H1 (cell line): Measurements from ENCODE around the gene TRPV4. TPM values are rescaled to one million over a fixed set of nuclear protein-coding genes. Genes with fewer than 3 reads are reported as not detected.

ENCODE experiments used
- CTCF ChIA-PET: fragments of 300-600 bp; sonication (Branson Sonifier 250); formaldehyde crosslinking; loops from one replicate; lab custom pipeline; 2021; ENCODE audit not compliant: partially characterized antibody; lab: Charles Lee
- POLR2A ChIA-PET: fragments of 300-600 bp; sonication (Branson Sonifier 250); formaldehyde crosslinking; loops from one replicate; lab custom pipeline; 2021; ENCODE audit warnings: inconsistent platforms; ENCODE audit not compliant: partially characterized antibody; lab: Charles Lee
- DNase-seq, 2 experiments: peaks; one replicate each; pipeline versions ENCODE4 v3.0.0 to v3.0.0-alpha.2; 2010 to 2022; ENCODE audit warnings: low spot score in 2 of 2, low read depth in 1 of 2, mixed read lengths in 1 of 2
- FAIRE-seq: peaks from 2 replicates; lab custom pipeline; 2011; peaks lifted over from hg19 to GRCh38; lab: Jason Lieb, UNC
- H2AFZ ChIP-seq: 2 replicates; pipeline ENCODE4 v1.8.1; 2012; ENCODE audit warnings: low read length, inconsistent platforms
- H2AK5ac ChIP-seq: 2 replicates; pipeline ENCODE4 v1.6.1; 2013; ENCODE audit warnings: low read depth, low read length
- H2BK120ac ChIP-seq: replicated peaks from 2 replicates; pipeline ENCODE3; 2013; ENCODE audit warnings: low read depth, low read length, inconsistent platforms
- H2BK12ac ChIP-seq: 2 replicates; pipeline ENCODE4 v1.6.1; 2013; ENCODE audit warnings: low read depth, low read length
- H2BK15ac ChIP-seq: 2 replicates; pipeline ENCODE4 v1.6.1; 2013; ENCODE audit warnings: low read length
- H2BK20ac ChIP-seq: 2 replicates; pipeline ENCODE4 v1.6.1; 2013; ENCODE audit warnings: low read length
- H2BK5ac ChIP-seq: 2 replicates; pipeline ENCODE4 v1.6.1; 2013; ENCODE audit warnings: low read depth, low read length
- H3K14ac ChIP-seq: 2 replicates; pipeline ENCODE4 v1.6.1; 2013; ENCODE audit warnings: inconsistent platforms; ENCODE audit not compliant: insufficient read length
- H3K18ac ChIP-seq: 2 replicates; pipeline ENCODE4 v1.6.1; 2013; ENCODE audit warnings: low read length; ENCODE audit errors: extremely low read depth
- H3K23ac ChIP-seq: 2 replicates; pipeline ENCODE4 v1.6.1; 2013; ENCODE audit warnings: inconsistent platforms; ENCODE audit not compliant: insufficient read length
- H3K23me2 ChIP-seq: 2 replicates; pipeline ENCODE4 v1.6.1; 2013; ENCODE audit warnings: low read depth, low read length
- H3K27ac ChIP-seq: 2 replicates; pipeline ENCODE4 v1.6.1; 2011; ENCODE audit warnings: low read depth, low read length, inconsistent platforms
- H3K27me3 ChIP-seq, 4 experiments: replicated peaks in 1 of 4; 1 replicate in 1 of 4; 2 replicates in 3 of 4; pipeline versions ENCODE4 v1.6.1 to v1.8.1; 2011 to 2013; ENCODE audit warnings: low read length in 3 of 4, mild to moderate bottlenecking in 3 of 4, inconsistent platforms in 2 of 4, mixed read lengths in 2 of 4, moderate library complexity in 1 of 4; ENCODE audit not compliant: control insufficient read depth in 3 of 4, insufficient read depth in 3 of 4; ENCODE audit errors: extremely low read depth in 1 of 4
- H3K36me3 ChIP-seq, 4 experiments: 2 replicates each; pipeline versions ENCODE4 v1.6.1 to v1.8.1; 2011 to 2013; ENCODE audit warnings: mild to moderate bottlenecking in 4 of 4, low read length in 3 of 4, moderate library complexity in 2 of 4, control low read depth in 1 of 4, inconsistent platforms in 1 of 4; ENCODE audit not compliant: insufficient read depth in 4 of 4, control insufficient read depth in 2 of 4
- H3K4ac ChIP-seq: replicated peaks from 2 replicates; pipeline ENCODE3; 2013; ENCODE audit warnings: low read length, low read depth, mixed read lengths, inconsistent platforms; ENCODE audit not compliant: insufficient read length
- H3K4me1 ChIP-seq, 4 experiments: replicated peaks in 1 of 4; 1 replicate in 1 of 4; 2 replicates in 3 of 4; pipeline versions ENCODE4 v1.6.1 to v1.8.1; 2011 to 2013; ENCODE audit warnings: low read length in 3 of 4, inconsistent platforms in 2 of 4, mixed read lengths in 1 of 4; ENCODE audit not compliant: insufficient read depth in 4 of 4, control insufficient read depth in 3 of 4
- H3K4me2 ChIP-seq, 2 experiments: 2 replicates each; pipeline versions ENCODE4 v1.6.1 to v1.8.1; 2011 to 2013; ENCODE audit warnings: low read depth in 2 of 2, low read length in 2 of 2, control low read depth in 1 of 2, inconsistent platforms in 1 of 2, mild to moderate bottlenecking in 1 of 2; ENCODE audit not compliant: insufficient read depth in 1 of 2
- H3K4me3 ChIP-seq, 4 experiments: fragments of 200-600, 300-600 bp in 1 of 4; sonication (generic), shearing (Covaris generic), sonication (Bioruptor Twin) in 1 of 4; 2 replicates each; pipeline versions ENCODE4 v1.5.1 to v1.8.1; 2011 to 2016; ENCODE audit warnings: low read length in 4 of 4, low read depth in 3 of 4, control low read depth in 2 of 4, inconsistent platforms in 2 of 4, mild to moderate bottlenecking in 2 of 4, mixed read lengths in 1 of 4, moderate library complexity in 1 of 4; ENCODE audit not compliant: insufficient read depth in 2 of 4; ENCODE audit errors: extremely low read depth in 1 of 4
- H3K56ac ChIP-seq: replicated peaks from 2 replicates; pipeline ENCODE3; 2013; ENCODE audit warnings: low read depth, mild to moderate bottlenecking, mixed read lengths, low read length, inconsistent platforms; ENCODE audit not compliant: insufficient read length
- H3K79me1 ChIP-seq: 2 replicates; pipeline ENCODE4 v1.6.1; 2013; ENCODE audit warnings: low read depth, low read length, control low read depth
- H3K79me2 ChIP-seq, 2 experiments: 2 replicates each; pipeline versions ENCODE4 v1.6.1 to v1.8.1; 2012 to 2013; ENCODE audit warnings: low read length in 2 of 2, mild to moderate bottlenecking in 2 of 2, inconsistent platforms in 1 of 2; ENCODE audit not compliant: insufficient read depth in 2 of 2, control insufficient read depth in 1 of 2
- H3K9ac ChIP-seq, 4 experiments: replicated peaks in 1 of 4; 1 replicate in 1 of 4; 2 replicates in 3 of 4; pipeline versions ENCODE4 v1.6.1 to v1.8.1; 2011 to 2013; ENCODE audit warnings: low read depth in 3 of 4, low read length in 3 of 4, control low read depth in 2 of 4, mild to moderate bottlenecking in 2 of 4, moderate library complexity in 2 of 4, inconsistent platforms in 1 of 4; ENCODE audit errors: extremely low read depth in 1 of 4
- H3K9me3 ChIP-seq, 2 experiments: 2 replicates each; pipeline versions ENCODE4 v1.6.1 to v1.8.1; 2012 to 2013; ENCODE audit warnings: mild to moderate bottlenecking in 2 of 2, moderate library complexity in 2 of 2, control low read depth in 1 of 2, inconsistent platforms in 1 of 2, low read depth in 1 of 2, low read length in 1 of 2, mixed read lengths in 1 of 2; ENCODE audit not compliant: insufficient read depth in 2 of 2
- H4K20me1 ChIP-seq, 2 experiments: replicated peaks in 1 of 2; 2 replicates each; pipeline versions ENCODE3 to v1.8.1; 2011 to 2013; ENCODE audit warnings: inconsistent platforms in 2 of 2, low read length in 2 of 2, mild to moderate bottlenecking in 1 of 2; ENCODE audit not compliant: insufficient read depth in 2 of 2, control insufficient read depth in 1 of 2
- H4K5ac ChIP-seq: 2 replicates; pipeline ENCODE4 v1.6.1; 2013; ENCODE audit warnings: low read length, low read depth, mixed read lengths, inconsistent platforms; ENCODE audit not compliant: insufficient read length
- H4K8ac ChIP-seq: 2 replicates; pipeline ENCODE4 v1.8.0; 2013; ENCODE audit warnings: mild to moderate bottlenecking, moderate library complexity, low read length, inconsistent platforms; ENCODE audit not compliant: insufficient read depth; ENCODE audit errors: extremely low read depth
- H4K91ac ChIP-seq: replicated peaks from 2 replicates; pipeline ENCODE3; 2013; ENCODE audit warnings: low read length, mixed read lengths, inconsistent platforms; ENCODE audit not compliant: insufficient read length
- CHD1 ChIP-seq: IDR thresholded peaks from 2 replicates; pipeline ENCODE4 v1.6.1; 2012; ENCODE audit warnings: low read depth, low read length, improper control_type of control experiment
- CTCF ChIP-seq, 3 experiments: IDR thresholded peaks; 1 replicate in 2 of 3; 2 replicates in 1 of 3; pipeline versions ENCODE4 v1.5.1 to v1.6.1; 2011; ENCODE audit warnings: low read length in 3 of 3, mild to moderate bottlenecking in 3 of 3, inconsistent platforms in 2 of 3, low read depth in 1 of 3, moderate library complexity in 1 of 3; ENCODE audit not compliant: insufficient read depth in 1 of 3; ENCODE audit errors: control extremely low read depth in 1 of 3
- HDAC6 ChIP-seq: IDR thresholded peaks from one replicate; pipeline ENCODE4 v1.7.1; 2012; ENCODE audit warnings: low read depth, mild to moderate bottlenecking, inconsistent platforms, low read length, moderate library complexity
- POU5F1 ChIP-seq: IDR thresholded peaks from 2 replicates; pipeline ENCODE4 v1.6.1; 2011; ENCODE audit warnings: low read depth, mild to moderate bottlenecking, low read length, moderate library complexity
- SIX5 ChIP-seq: IDR thresholded peaks from 2 replicates; pipeline ENCODE4 v1.6.1; 2011; ENCODE audit warnings: mild to moderate bottlenecking, low read depth, low read length
- SUZ12 ChIP-seq: fragments of 200-600 bp; sonication (generic); IDR thresholded peaks from 2 replicates; pipeline ENCODE4 v1.6.1; 2012; ENCODE audit warnings: mild to moderate bottlenecking, inconsistent platforms, low read length, moderate library complexity, mixed read lengths
- TCF12 ChIP-seq: IDR thresholded peaks from 2 replicates; pipeline ENCODE4 v1.6.1; 2011; ENCODE audit warnings: low read depth, mild to moderate bottlenecking, low read length
- WGBS, 2 experiments: shearing (Covaris generic) in 1 of 2; methylation state at CpG; one replicate each; pipeline versions ENCODE4 v1.1.6 to v1.1.7; 2013 to 2015; ENCODE audit warnings: low lambda C conversion rate in 2 of 2, mixed read lengths in 2 of 2, inconsistent platforms in 1 of 2, low coverage in 1 of 2, missing lambda C conversion rate in 1 of 2; ENCODE audit not compliant: insufficient replicate concordance in 2 of 2, insufficient coverage in 1 of 2, insufficient read length in 1 of 2; ENCODE audit errors: extremely low coverage in 1 of 2, missing lambda C conversion rate in 1 of 2; 5-methylcytosine and 5-hydroxymethylcytosine counted together
- polyA plus RNA-seq, 7 experiments: library from polyadenylated mRNA; depleted of rRNA in 3 of 7; stranded (reverse) in 5 of 7; unstranded in 2 of 7; fragments of >200 nt in 5 of 7; fragments of 200-250 nt in 2 of 7; gene quantifications; 1 replicate in 5 of 7; 2 replicates in 1 of 7; 4 replicates in 1 of 7; pipeline versions ENCODE4 v1.2.1 to v1.2.3, GENCODE V29; 2011 to 2013; ENCODE audit warnings: missing spikeins in 2 of 7, mixed read lengths in 2 of 7
- total RNA-seq: library from RNA; stranded (reverse); fragmentation: NEBNext Ultra II Directional; extraction: Animal tissue kit (Norgen Biotek cat#: 25700); gene quantifications from 2 replicates; pipeline ENCODE4 v1.2.1, GENCODE V29; 2021

Gene TRPV4
- total and polyA plus RNA-seq, 2 of the 8 experiments (the other 6 are each of a cell fraction or from before 2014, with no cell fraction given), result 2.1 to 6.2 TPM

GRCh38 chr12:109880043-109880931 is 47.1 kb upstream of the TRPV4 start, which contains the start of gene GLTP:
TSS of gene GLTP (minus strand) at chr12:109880541. CDS start at chr12:109880374, 167 bp downstream.
- H3K9me3 ChIP-seq, result no peaks in the 10 kb centered on the region
- no peaks in the 10 kb centered on the region; a peak in 1 of 7 replicates for H3K27me3 ChIP-seq
- peaks cover 14% of the 10 kb centered on the region for H3K23me2 ChIP-seq
- peak within 1 kb of the TSS; percentile 24 for H3K14ac ChIP-seq
- H3K36me3 ChIP-seq, result no peaks in the 10 kb centered on the region
- ChIA-PET POLR2A (interaction anchor here (1.0 to 2.2 kb wide), 2 partner anchors 14 to 78 kb away, joined by 4 to 8 read pairs; no protein-coding TSS in a partner anchor), CTCF (interaction anchor here (1.3 to 3.3 kb wide), 6 partner anchors 9 to 75 kb away, joined by 3 to 37 read pairs (median 10); no protein-coding TSS in a partner anchor)
- peak within 1 kb of the TSS; percentile 99 to 100 for H3K4me2 ChIP-seq
- peak within 1 kb of the TSS; percentile 41 for H2BK12ac ChIP-seq
- H3K79me2 ChIP-seq, result peaks cover 0 to 20% of the 10 kb centered on the region in 2 experiments; a peak in 2 of 4 replicates
- peak within 1 kb of the TSS; percentile 40 to 83 (median 64) for H3K9ac ChIP-seq
- H4K20me1 ChIP-seq, result peaks cover 0 to 7% of the 10 kb centered on the region in 2 experiments
- H4K5ac ChIP-seq, result peak within 1 kb of the TSS; percentile 44
- H3K79me1 ChIP-seq, result peaks cover 3% of the 10 kb centered on the region; the same call in 1 of the 2 replicates
- peak within 1 kb of the TSS; percentile 43; the same call in 1 of the 2 replicates for H3K27ac ChIP-seq
- peak within 1 kb of the TSS; percentile 64 for H3K56ac ChIP-seq
- peak within 1 kb of the TSS; percentile 88 for H2BK5ac ChIP-seq
- peaks cover 11 to 29% (median 14%) of the 10 kb centered on the region in 4 experiments for H3K4me1 ChIP-seq
- H3K23ac ChIP-seq, result no peak within 1 kb of the TSS
- H2BK20ac ChIP-seq, result 0 out of 2 replicates have a peak within 1 kb of the TSS, but pooled peaks have one; percentile 43
- H3K4me3 ChIP-seq, result peak within 1 kb of the TSS; percentile 72 to 93 (median 82)
- peak within 1 kb of the TSS; percentile 87 for H2AK5ac ChIP-seq
- H2BK120ac ChIP-seq, result peak within 1 kb of the TSS; percentile 99
- DNase-seq, result peak; percentile 44 to 91
- peak within 1 kb of the TSS; percentile 28; the same call in 1 of the 2 replicates for H4K8ac ChIP-seq
- 1% methylated on average over 9 of the region's 92 CpGs; no CpG with 5 or more reads in 1 of the 2 experiments for WGBS, 2 experiments
- no peak within 1 kb of the TSS; the same call in 1 of the 2 replicates for H3K18ac ChIP-seq
- no peak for FAIRE-seq
- H2BK15ac ChIP-seq, result 0 out of 2 replicates have a peak within 1 kb of the TSS, but pooled peaks have one; percentile 1
- H2AFZ ChIP-seq, result peak within 1 kb of the TSS; percentile 87
- peak within 1 kb of the TSS; percentile 94 for H4K91ac ChIP-seq
- peak within 1 kb of the TSS; percentile 19 for H3K4ac ChIP-seq
- TF ChIP-seq CHD1 (no peak), CTCF (IDR thresholded peaks at IDR 0.05; ENCODE audit: control extremely low read depth in 1 of 3, insufficient read depth in 1 of 3, low read depth in 1 of 3, low read length in 3 of 3) (peak; percentile 66 to 91 (median 71)), SIX5 (no peak), SUZ12 (no peak), TCF12 (no peak), HDAC6 (no peak), POU5F1 (no peak)
